MM.1S (cell line): ENCODE measurements around the gene SEPTIN1.

Experiments
- DNase-seq: peaks from one replicate; pipeline ENCODE4 v3.0.0-alpha.2; 2015
- H2AFZ ChIP-seq: fragments of 300-600 bp; sonication (generic); 2 replicates; pipeline ENCODE4 v1.6.0; 2016; ENCODE audit warnings: antibody characterized with exemption, low read length
- H3F3A ChIP-seq: fragments of 300-600 bp; sonication (generic); 2 replicates; pipeline ENCODE4 v1.6.1; 2016; ENCODE audit warnings: mild to moderate bottlenecking, antibody characterized with exemption, low read length, moderate library complexity, mixed read lengths; ENCODE audit not compliant: insufficient read depth
- H3K27ac ChIP-seq: fragments of 300-600 bp; sonication (generic); 2 replicates; pipeline ENCODE4 v1.5.1; 2016; ENCODE audit warnings: mild to moderate bottlenecking, low read length
- H3K27me3 ChIP-seq: fragments of 300-600 bp; sonication (generic); replicated peaks from 2 replicates; pipeline ENCODE4 v1.6.0; 2016; ENCODE audit warnings: low read length; ENCODE audit not compliant: insufficient read depth
- H3K36me3 ChIP-seq: fragments of 300-600 bp; sonication (generic); replicated peaks from 2 replicates; pipeline ENCODE4 v1.6.1; 2016; ENCODE audit warnings: mild to moderate bottlenecking, low read length, mixed read lengths; ENCODE audit not compliant: insufficient read depth
- H3K4me1 ChIP-seq: fragments of 300-600 bp; sonication (generic); 2 replicates; pipeline ENCODE4 v1.6.1; 2016; ENCODE audit warnings: low read length, mixed read lengths
- H3K4me2 ChIP-seq: fragments of 300-600 bp; sonication (generic); 2 replicates; pipeline ENCODE4 v1.6.0; 2016; ENCODE audit warnings: low read depth, low read length
- H3K4me3 ChIP-seq: fragments of 300-600 bp; sonication (generic); 2 replicates; pipeline ENCODE4 v1.5.1; 2016; ENCODE audit warnings: low read length, mixed read lengths
- H3K79me2 ChIP-seq: fragments of 300-600 bp; sonication (generic); 2 replicates; pipeline ENCODE4 v1.6.1; 2016; ENCODE audit warnings: mixed run types, low read length, mixed read lengths
- H3K9ac ChIP-seq: fragments of 300-600 bp; sonication (generic); 2 replicates; pipeline ENCODE4 v1.6.1; 2016; ENCODE audit warnings: low read length, mixed read lengths
- H3K9me2 ChIP-seq: fragments of 300-600 bp; sonication (generic); replicated peaks from 2 replicates; pipeline ENCODE4 v1.6.1; 2016; ENCODE audit warnings: mild to moderate bottlenecking, low read length, mixed read lengths; ENCODE audit not compliant: insufficient read depth
- H3K9me3 ChIP-seq: fragments of 300-600 bp; sonication (generic); replicated peaks from 2 replicates; pipeline ENCODE4 v1.6.1; 2016; ENCODE audit warnings: mild to moderate bottlenecking, low read length, mixed read lengths; ENCODE audit not compliant: insufficient read depth
- H4K20me1 ChIP-seq: fragments of 300-600 bp; sonication (generic); 2 replicates; pipeline ENCODE4 v1.6.1; 2016; ENCODE audit warnings: mild to moderate bottlenecking, low read length, moderate library complexity, mixed read lengths; ENCODE audit not compliant: insufficient read depth
- CTCF ChIP-seq: fragments of 300-600 bp; sonication (generic); IDR thresholded peaks from 2 replicates; pipeline ENCODE4 v1.5.1; 2016; ENCODE audit warnings: antibody characterized with exemption, low read length, mixed read lengths
- EZH2 ChIP-seq: fragments of 300-600 bp; sonication (generic); optimal IDR thresholded peaks from 2 replicates; pipeline ENCODE3; 2017; ENCODE audit warnings: low read depth, mild to moderate bottlenecking, antibody characterized with exemption, low read length, mixed read lengths
- EZH2phosphoT487 ChIP-seq: fragments of 300-600 bp; sonication (generic); IDR thresholded peaks from 2 replicates; pipeline ENCODE4 v1.6.1; 2018; ENCODE audit warnings: antibody characterized with exemption, low read length

Gene SEPTIN1

GRCh38 chr16:30365200-30365599, 17.2 kb downstream of the SEPTIN1 start:
- Histone ChIP-seq H3K4me2 (no peak overlapping the region), H3K9me2 (no peaks in the 10 kb centered on the region), H3K27ac (no peak overlapping the region), H3K27me3 (no peaks in the 10 kb centered on the region), H3K79me2 (peaks cover 90% of the 10 kb centered on the region), H2AFZ (no peak overlapping the region), H3K4me1 (peaks cover 12% of the 10 kb centered on the region), H3K36me3 (no peaks in the 10 kb centered on the region), H3K4me3 (no peak overlapping the region), H3K9ac (no peak overlapping the region), H4K20me1 (peaks cover 13% of the 10 kb centered on the region), H3F3A (peaks cover 14% of the 10 kb centered on the region), H3K9me3 (no peaks in the 10 kb centered on the region)
- TF ChIP-seq EZH2phosphoT487 = no peak
- no peak for TF ChIP-seq CTCF
- no peak for TF ChIP-seq EZH2
- DNase-seq = no peak

GRCh38 chr16:30361180-30361579, 21.2 kb downstream of the SEPTIN1 start:
- Histone ChIP-seq H3K27ac (no peak overlapping the region), H3K4me1 (peaks cover 3% of the 10 kb centered on the region; the same call in 1 of the 2 replicates), H3F3A (peaks cover 6% of the 10 kb centered on the region), H3K36me3 (no peaks in the 10 kb centered on the region; the same call in 1 of the 2 replicates), H4K20me1 (no peaks in the 10 kb centered on the region), H3K27me3 (no peaks in the 10 kb centered on the region), H3K9me2 (no peaks in the 10 kb centered on the region), H3K79me2 (peaks cover 63% of the 10 kb centered on the region), H3K4me2 (no peak overlapping the region), H3K9me3 (no peaks in the 10 kb centered on the region), H3K4me3 (no peak overlapping the region), H2AFZ (no peak overlapping the region), H3K9ac (no peak overlapping the region)
- TF ChIP-seq EZH2phosphoT487 = no peak
- no peak for TF ChIP-seq EZH2
- no peak for TF ChIP-seq CTCF
- no peak for DNase-seq

DNA sequence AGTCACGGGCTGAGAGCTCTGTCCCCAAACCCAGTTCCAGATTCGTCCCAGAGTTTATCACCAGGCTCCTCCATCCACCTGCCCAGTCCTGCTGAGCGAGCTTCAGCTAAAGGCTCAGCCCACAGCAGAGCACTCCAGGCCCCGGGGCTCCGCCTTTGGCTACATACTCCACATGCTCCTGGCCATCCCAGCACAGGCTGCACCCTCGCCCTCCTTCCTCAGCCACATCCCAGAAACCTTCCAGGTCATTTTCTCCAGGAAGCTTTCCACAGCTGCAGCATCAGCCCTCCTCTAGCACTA, 22.5 kb downstream of the SEPTIN1 start:
- Histone ChIP-seq H3K4me3 (no peak overlapping the region), H4K20me1 (no peaks in the 10 kb centered on the region), H3K4me2 (no peak overlapping the region), H3K79me2 (peaks cover 62% of the 10 kb centered on the region), H3K9ac (no peak overlapping the region), H3F3A (peaks cover 9% of the 10 kb centered on the region), H3K9me3 (no peaks in the 10 kb centered on the region), H3K27me3 (no peaks in the 10 kb centered on the region), H2AFZ (no peak overlapping the region), H3K4me1 (peaks cover 8% of the 10 kb centered on the region; the same call in 1 of the 2 replicates), H3K9me2 (no peaks in the 10 kb centered on the region), H3K27ac (no peak overlapping the region), H3K36me3 (no peaks in the 10 kb centered on the region; the same call in 1 of the 2 replicates)
- DNase-seq = no peak
- TF ChIP-seq EZH2 (no peak), EZH2phosphoT487 (no peak), CTCF (no peak)
